Activated naive CD4-positive, alpha-beta T cell treated with anti-CD3 and anti-CD28 coated beads, Interleukin-2, amount 50 U/mL, for 24 hours (primary cell): Measurements from ENCODE around the gene MAPK12.

ENCODE experiments used
- H3K27ac Mint-ChIP-seq: one replicate; pipeline ENCODE4 v1.8.0; 2021; ENCODE audit warnings: mild to moderate bottlenecking, mixed read lengths
- H3K27me3 Mint-ChIP-seq: one replicate; pipeline ENCODE4 v1.8.0; 2021; ENCODE audit warnings: mixed read lengths
- H3K36me3 Mint-ChIP-seq: one replicate; pipeline ENCODE4 v1.8.0; 2021; ENCODE audit warnings: mixed read lengths
- H3K4me1 Mint-ChIP-seq: one replicate; pipeline ENCODE4 v1.8.0; 2021; ENCODE audit warnings: mixed read lengths
- H3K4me3 Mint-ChIP-seq: one replicate; pipeline ENCODE4 v1.8.0; 2021; ENCODE audit warnings: mild to moderate bottlenecking, mixed read lengths
- H3K9me3 Mint-ChIP-seq: one replicate; pipeline ENCODE4 v1.8.0; 2021; ENCODE audit warnings: mixed read lengths

Gene MAPK12

DNA sequence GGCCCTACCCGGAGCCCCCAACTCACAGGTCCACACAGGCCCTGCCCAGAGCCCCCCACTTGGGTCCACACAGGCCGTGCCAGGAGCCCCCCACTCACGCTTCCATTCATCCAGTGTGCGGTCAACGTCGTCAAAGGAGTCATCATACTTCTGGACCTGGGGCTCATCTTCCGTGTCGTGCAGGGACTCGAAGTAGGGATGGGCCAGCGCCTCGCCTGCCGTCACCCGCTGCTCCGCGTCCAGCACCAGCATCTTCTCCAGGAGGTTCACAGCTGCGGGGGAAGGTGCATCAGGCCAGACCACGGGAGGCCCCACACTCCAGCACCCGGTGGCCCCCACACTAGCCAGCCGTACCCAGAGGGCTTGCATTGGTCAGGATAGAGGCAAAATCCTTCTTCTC, 6.4 kb downstream of the MAPK12 start:
- Mint-ChIP-seq H3K9me3 (no peaks in the 10 kb centered on the region), H3K4me1 (peaks cover 2% of the 10 kb centered on the region), H3K36me3 (no peaks in the 10 kb centered on the region), H3K4me3 (no peak overlapping the region), H3K27ac (no peak overlapping the region), H3K27me3 (peaks cover 3% of the 10 kb centered on the region)

DNA sequence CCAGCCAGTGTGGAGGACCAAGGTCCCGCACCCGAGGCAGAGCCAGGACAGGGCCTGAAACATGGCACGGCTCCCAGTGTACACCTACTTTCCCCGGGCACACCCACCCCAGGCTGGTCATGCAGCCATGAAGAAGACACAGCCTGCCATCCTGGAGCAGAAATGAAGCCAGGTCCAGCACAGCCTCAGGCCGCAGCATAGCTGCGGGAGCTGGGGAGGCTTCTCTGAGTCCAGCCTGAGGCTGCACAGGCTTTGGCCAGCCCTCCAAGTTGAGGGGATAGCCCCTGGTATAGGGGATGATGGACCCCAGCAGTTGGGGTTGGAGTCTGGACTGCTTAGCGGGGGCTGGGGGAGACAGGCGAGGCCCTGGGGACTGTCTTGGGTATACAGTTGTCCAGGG, 7.5 kb downstream of the MAPK12 start:
- Mint-ChIP-seq H3K27ac (no peak overlapping the region), H3K27me3 (peaks cover 3% of the 10 kb centered on the region), H3K36me3 (no peaks in the 10 kb centered on the region), H3K4me1 (peaks cover 7% of the 10 kb centered on the region), H3K4me3 (no peak overlapping the region), H3K9me3 (no peaks in the 10 kb centered on the region)

DNA sequence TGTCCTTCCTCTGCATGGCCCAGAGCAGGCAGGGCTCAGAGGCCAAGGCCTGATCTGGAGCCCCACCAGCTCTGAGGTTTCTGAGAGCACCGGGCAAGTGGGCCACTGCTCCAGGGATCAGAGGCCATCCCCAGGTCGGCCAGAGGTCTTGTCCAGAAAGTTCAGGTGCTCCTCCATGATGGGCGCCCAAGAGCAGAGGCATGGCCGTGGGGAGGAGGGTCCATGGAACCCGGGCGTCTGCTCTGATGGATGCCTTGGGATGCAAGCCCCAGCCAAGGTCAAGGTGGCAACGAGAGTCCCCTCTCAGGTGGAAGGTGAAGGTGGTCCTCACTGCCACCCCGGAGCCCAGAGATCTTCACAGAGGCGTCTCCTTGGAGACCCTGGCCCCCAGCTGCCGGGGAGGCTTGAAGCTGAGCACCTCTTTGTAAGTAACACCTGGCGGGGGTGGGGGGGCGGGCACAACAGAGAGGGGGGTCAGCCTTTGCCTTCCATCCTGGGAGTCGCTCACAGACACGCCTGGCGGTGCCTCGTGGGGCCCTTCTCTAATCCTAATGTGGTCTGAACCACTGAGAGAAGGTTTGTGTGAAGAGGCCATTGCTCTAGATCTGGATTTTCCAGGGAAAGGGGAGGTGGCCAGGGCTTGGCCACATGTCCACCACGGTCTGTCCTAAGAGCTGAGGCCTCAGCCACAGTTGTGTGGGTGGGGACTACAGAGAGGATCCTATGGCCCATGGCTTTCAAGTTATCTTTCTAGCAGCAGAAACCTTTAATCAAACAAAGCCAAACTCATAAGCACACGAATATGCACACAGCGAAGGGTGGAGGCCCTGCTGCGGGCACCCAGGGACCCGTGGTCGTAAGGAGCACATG, 8.2 kb downstream of the MAPK12 start:
- Mint-ChIP-seq H3K36me3 (no peaks in the 10 kb centered on the region), H3K27me3 (peaks cover 2% of the 10 kb centered on the region), H3K4me3 (no peak overlapping the region), H3K9me3 (no peaks in the 10 kb centered on the region), H3K4me1 (peaks cover 7% of the 10 kb centered on the region), H3K27ac (no peak overlapping the region)

DNA sequence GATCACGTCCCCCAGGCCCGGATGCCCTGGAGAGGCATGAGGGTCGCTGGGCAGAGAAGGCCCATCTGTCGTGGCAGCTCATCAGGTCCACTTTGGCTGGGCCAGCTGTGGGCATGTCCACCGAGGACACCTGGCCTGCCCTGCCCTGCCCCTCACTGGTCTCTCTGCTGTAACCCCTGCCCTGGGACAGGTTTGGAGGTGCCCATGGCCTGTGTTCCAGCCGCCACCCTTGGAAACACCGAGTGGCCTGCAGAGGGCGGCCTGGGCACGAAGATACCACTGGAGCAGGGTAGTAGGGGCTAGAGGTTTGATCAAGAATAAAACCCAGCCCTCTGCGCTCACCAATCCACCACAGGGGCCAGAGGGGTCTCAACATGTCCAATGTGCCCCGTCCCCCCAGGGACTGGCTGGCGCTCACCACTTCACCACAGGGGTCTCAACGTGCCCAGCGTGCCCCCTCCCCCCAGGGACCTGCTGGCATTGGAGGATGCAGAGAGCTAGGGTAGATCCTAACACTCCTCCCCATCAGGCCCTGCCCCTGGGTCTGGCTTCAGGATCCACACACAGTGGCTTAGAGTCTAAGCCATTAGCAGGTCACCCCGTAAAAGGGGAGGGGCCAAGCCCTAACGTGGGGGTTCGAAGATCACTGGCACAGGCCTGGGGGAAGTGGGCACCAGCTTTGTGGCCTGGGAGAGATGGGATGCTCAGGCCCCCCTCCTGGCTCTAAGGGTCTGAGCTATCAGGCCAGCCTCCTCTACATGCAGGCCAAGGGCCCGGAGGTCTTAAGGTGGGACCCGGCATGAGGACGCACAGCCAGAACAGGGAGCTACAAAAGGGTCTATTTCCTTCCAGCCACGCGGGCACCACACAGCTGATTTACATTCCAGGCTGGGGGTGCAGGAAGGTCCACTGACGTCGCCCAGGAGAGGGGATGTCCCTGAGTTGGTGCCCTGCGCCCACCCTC, 9.1 kb downstream of the MAPK12 start:
- Mint-ChIP-seq H3K27me3 (peaks cover under 1% of the 10 kb centered on the region), H3K4me3 (peak overlapping the region; percentile 66)

DNA sequence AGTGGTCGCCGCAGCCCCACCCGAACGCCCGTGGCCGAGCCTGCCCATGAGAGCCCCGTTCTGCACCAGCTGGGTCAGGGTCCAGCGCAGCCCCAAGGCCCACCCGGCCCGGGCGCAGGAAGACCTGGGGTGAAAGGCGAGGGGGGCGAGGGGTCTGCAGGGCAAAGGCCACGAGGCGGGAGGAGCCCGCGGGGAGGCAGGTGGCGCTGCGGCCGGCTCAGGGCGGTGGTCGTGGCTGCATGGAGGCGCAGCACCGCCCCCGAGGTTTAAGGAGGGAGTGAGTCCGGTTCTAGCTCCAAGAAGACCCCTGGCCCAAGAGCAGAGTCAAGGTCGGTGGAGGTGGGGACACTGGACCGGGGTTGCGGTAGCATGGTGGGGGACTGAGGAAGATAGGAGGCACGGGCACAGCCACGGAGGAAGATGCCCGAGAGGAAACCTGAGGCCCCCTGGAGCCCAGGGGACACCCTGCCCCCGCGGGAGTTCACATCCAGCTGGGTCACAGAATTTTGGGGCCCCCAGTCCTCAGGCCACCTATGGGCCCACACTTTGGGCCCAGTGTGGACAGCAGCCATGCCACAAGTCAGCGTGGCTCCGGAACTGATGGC, 9.9 kb downstream of the MAPK12 start:
- Mint-ChIP-seq H3K27ac (no peak overlapping the region), H3K4me1 (peaks cover 12% of the 10 kb centered on the region), H3K27me3 (no peaks in the 10 kb centered on the region), H3K36me3 (peaks cover 2% of the 10 kb centered on the region), H3K4me3 (peak overlapping the region; percentile 66), H3K9me3 (no peaks in the 10 kb centered on the region)

More for the DNA sequence above, 9.1 kb downstream of the MAPK12 start:
- no peak overlapping the region for H3K27ac Mint-ChIP-seq
- peaks cover 9% of the 10 kb centered on the region for H3K4me1 Mint-ChIP-seq
- no peaks in the 10 kb centered on the region for H3K9me3 Mint-ChIP-seq
- H3K36me3 Mint-ChIP-seq, result no peaks in the 10 kb centered on the region

DNA sequence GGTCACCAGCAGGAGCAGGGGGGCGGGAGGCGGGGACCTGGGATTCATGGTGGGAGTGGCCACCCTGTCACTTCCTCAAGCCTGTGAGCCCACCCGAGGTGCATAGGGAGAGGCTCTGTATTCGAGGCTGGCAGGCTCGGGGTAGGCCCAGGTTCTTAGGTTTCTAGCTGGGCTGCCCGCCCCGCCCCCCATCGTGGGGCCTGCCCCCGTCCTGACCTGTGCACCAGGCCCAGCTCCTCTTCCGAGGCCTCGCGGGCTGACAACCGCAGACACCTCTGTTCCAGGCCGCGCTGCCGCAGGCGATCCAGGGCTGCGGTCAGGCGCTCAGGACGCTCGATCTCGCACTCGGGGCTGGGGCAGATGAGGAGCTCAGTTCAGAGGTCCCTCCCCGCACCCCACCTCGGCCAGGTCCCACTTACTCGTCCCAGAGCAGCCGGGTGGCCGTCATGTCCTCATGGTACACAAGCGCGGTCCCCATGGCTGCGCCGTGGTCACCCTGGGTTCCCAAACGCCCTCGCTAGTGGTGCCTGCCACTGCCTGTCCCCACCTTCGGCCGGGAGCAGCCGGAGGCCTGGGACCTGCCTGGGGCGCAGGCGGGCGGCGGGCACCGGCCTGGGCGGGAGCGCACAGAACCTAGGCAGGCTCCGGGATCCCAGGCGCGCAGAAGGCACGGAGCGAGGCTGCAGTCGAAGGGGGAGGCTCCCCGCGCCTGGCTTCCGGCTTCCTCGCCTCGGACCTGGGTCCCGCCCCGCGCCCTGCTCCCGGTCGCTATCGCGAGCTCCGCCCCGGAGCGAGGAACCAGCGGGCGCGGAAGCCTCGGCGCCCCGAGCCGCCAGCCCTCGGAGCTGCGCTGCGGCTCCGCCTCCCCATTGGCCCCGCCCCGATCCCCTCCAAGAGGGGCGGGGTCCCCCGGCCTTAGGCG, 10.7 kb downstream of the MAPK12 start, which contains the start of gene HDAC10:
TSS of gene HDAC10 (minus strand) at position 711 of the 922 bp plus-strand sequence. CDS start at position 478, 233 bp downstream.
- H3K4me3 Mint-ChIP-seq, result peak within 1 kb of the TSS; percentile 79
- H3K36me3 Mint-ChIP-seq, result peaks cover 2% of the 10 kb centered on the region
- H3K27me3 Mint-ChIP-seq, result no peaks in the 10 kb centered on the region
- H3K27ac Mint-ChIP-seq, result no peak within 1 kb of the TSS
- H3K4me1 Mint-ChIP-seq, result peaks cover 12% of the 10 kb centered on the region
- H3K9me3 Mint-ChIP-seq, result no peaks in the 10 kb centered on the region

DNA sequence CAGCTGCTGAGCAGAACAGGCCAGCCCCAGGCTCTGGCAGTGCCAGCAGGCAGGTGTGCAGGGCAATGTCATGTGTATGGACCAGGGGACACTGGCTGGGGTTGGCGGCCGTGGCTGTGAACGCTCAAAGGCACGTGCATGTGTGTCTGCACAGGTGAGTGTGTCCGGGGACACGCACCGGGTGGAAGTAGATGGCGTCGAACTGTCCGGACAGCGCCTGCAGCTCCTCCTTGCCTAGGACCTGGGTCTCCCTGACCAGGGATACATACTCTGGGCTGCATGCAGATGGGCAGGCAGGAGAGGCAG, 11.3 kb downstream of the MAPK12 start:
- Mint-ChIP-seq H3K4me1 (peaks cover 12% of the 10 kb centered on the region), H3K27me3 (no peaks in the 10 kb centered on the region), H3K9me3 (no peaks in the 10 kb centered on the region), H3K27ac (no peak overlapping the region), H3K36me3 (peaks cover 2% of the 10 kb centered on the region), H3K4me3 (peak overlapping the region; percentile 79)

DNA sequence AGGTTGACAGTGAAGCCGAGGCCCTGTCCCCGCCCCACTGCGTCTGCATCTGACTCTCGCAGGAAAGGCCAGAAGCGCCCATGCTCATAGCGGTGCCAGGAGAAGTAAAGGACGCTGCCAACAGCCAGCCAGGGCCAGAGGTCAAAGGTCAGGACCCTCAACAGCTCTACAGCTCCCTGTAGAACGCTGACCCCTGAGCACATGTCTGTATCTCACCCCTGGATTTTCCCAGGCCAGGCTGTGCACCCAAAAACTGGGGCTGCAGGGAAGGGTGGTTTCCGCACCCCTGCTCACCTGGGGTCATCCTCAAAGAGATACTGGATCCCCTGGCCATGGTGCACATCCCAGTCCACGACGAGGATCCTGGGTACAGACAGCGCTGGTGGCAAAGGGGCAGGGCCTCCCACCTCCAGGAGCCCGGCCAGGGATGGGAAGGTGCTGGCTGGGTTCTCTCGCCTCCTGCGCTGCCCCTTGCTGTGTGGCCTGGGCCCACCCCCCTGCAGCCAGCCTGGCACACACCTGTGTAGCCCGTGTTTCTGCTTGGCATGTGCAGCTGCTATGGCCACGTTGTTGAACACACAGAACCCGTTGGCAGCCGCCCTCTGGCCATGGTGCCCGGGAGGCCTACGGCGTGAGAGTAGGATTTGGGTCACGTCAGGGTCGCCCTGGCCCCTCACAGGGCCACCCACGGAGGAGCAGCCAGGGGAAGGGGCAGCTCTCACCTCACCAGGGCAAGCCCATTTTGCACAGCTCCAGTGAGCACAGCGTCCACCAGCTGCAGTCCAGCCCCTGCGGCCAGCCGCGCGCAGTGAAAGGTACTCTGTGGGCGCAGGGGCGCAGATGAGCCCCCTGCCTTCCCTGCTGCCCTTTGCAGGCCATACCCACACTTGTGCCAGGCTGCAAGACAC, 11.9 kb downstream of the MAPK12 start:
- peak overlapping the region; percentile 79 for H3K4me3 Mint-ChIP-seq
- peaks cover 5% of the 10 kb centered on the region for H3K36me3 Mint-ChIP-seq
- no peaks in the 10 kb centered on the region for H3K9me3 Mint-ChIP-seq
- no peak overlapping the region for H3K27ac Mint-ChIP-seq
- H3K27me3 Mint-ChIP-seq, result no peaks in the 10 kb centered on the region
- H3K4me1 Mint-ChIP-seq, result peaks cover 16% of the 10 kb centered on the region

DNA sequence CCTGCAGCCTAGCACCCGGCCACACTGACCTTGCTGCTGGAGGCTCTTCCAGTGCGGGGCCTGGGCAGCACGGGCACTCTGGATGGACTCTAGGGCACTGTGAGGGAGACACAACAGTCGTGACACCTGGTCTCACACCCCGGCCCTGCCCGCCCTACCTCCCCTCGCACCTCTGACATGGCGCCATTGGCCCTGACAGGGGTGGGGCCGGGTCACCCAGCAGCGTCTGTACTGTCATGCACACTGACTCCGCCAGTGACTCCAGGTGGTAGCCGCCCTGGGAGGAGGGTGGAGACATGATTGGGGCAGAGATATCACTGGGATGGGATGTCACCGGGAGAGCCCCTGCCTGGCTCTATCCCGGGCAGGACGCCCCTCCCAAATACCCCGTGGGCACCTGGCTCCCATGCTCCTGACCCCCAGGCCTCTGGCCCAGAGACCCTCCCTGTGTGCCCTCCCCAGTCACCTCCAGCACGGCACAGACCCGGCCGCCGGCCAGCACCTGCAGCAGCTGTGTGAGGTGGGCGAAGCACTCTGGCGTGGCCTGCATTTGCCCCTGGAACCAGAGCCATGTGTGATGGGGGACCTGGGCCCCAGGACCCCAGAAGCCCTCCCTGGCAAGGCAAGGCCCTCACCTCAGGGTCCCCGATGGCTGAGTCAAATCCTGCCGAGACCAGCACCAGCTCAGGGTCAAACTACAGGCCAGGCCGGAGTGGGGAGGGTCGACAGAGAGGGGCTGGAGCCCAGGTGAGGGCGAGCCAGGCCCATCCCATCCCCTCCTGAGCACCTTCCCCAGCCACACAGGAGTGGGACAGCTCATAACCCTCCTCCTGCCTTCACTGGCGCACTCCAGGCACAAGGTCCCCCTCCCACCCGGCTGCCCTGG, 13.0 kb downstream of the MAPK12 start:
- Mint-ChIP-seq H3K4me3 (peak overlapping the region; percentile 19), H3K27ac (no peak overlapping the region), H3K9me3 (no peaks in the 10 kb centered on the region), H3K27me3 (no peaks in the 10 kb centered on the region), H3K4me1 (peaks cover 16% of the 10 kb centered on the region), H3K36me3 (peaks cover 5% of the 10 kb centered on the region)

DNA sequence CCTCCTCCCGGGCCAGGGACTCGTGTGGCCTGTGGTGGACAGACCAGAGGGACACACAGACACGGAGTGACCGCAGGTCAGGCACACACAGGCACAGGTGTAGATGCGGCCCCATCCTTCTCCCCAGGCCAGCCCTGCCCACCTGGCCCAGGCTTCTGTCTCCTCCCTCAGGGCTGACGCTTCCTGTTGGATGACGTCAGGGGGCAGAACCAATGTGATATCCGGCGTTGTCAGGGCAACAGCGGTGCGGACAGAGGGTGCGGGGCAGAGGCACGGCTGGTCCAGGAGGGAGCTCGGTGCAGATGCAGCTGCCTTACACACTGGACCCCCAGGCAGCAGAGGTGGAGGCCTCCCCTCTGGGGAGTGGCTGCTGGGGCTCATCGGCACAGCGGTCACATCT, 13.7 kb downstream of the MAPK12 start:
- H3K4me1 Mint-ChIP-seq, result peaks cover 16% of the 10 kb centered on the region
- H3K36me3 Mint-ChIP-seq, result peaks cover 5% of the 10 kb centered on the region
- peak overlapping the region; percentile 19 for H3K4me3 Mint-ChIP-seq
- no peaks in the 10 kb centered on the region for H3K27me3 Mint-ChIP-seq
- H3K27ac Mint-ChIP-seq, result no peak overlapping the region
- no peaks in the 10 kb centered on the region for H3K9me3 Mint-ChIP-seq

DNA sequence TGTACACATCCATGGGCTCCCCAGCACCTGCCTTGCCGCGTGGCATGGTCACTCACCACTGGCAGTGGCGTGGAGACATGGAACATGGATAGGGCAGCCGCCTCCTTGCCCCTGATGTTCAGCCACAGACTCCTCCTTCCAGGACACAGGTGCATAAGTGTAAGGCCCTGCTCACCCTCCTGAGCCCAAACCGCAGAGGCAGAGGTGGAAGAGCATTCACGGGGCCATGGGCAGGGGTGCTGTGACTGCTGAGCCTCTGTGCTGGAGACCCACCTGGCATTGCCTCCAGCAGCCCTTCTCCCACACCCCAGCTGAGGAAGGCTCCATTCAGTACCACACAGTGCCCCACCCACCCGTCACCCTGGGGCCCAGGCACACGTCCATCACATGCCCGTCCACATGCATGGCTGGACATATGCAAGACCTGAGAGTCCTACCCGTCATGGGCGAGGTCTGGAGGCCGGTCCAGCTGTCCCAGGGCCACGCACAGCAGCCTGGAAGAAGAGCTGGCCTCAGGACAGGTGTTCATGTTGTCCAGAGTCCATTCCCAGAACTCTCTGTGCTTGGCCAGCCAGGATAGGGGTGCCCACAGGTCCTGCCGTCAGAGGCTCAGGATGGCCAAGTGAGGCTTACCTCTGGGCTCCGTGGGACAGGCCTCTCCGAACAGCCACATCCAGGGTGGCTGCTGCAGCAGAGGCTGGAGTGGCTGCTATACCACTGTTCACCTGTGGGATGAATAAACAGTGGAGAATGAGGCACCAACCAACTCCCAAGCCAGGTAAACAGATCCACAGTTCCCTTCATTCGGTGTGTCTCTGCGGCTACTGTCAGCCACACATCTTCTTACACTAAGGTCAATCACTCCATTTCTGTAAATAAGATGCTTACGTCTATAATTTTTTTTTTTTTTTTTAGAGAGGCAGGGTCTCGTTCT, 15.0 kb downstream of the MAPK12 start:
- Mint-ChIP-seq H3K27ac (peak overlapping the region; percentile 30), H3K4me1 (peaks cover 23% of the 10 kb centered on the region), H3K36me3 (peaks cover 5% of the 10 kb centered on the region), H3K27me3 (no peaks in the 10 kb centered on the region), H3K9me3 (no peaks in the 10 kb centered on the region), H3K4me3 (peak overlapping the region; percentile 99)
